KMS-11 (cell line): ENCODE data around the gene TIMD4.
"Not testable (repeated sequence)": the region's sequence is repeated elsewhere in the genome, so short reads cannot be mapped to it uniquely, and the experiment has no call there.

Source experiments
- H2AFZ ChIP-seq: fragments of 200-600 bp; sonication (generic); 2 replicates; pipeline ENCODE4 v1.6.1; 2016; ENCODE audit warnings: antibody characterized with exemption, mixed run types, low read depth
- H3K27ac ChIP-seq: fragments of 200-600 bp; sonication (generic); 2 replicates; pipeline ENCODE4 v1.6.1; 2016; ENCODE audit warnings: mild to moderate bottlenecking, mixed run types
- H3K27me3 ChIP-seq: fragments of 200-600 bp; sonication (generic); 2 replicates; pipeline ENCODE4 v1.6.1; 2017; ENCODE audit warnings: mild to moderate bottlenecking, low read depth, mixed run types, moderate library complexity; ENCODE audit not compliant: insufficient read depth
- H3K36me3 ChIP-seq: fragments of 200-600 bp; sonication (generic); 2 replicates; pipeline ENCODE4 v1.6.1; 2017; ENCODE audit warnings: mild to moderate bottlenecking, mixed run types; ENCODE audit not compliant: insufficient read depth
- H3K4me1 ChIP-seq: fragments of 200-600 bp; sonication (generic); 2 replicates; pipeline ENCODE4 v1.6.1; 2016; ENCODE audit warnings: mild to moderate bottlenecking, low read depth, mixed run types; ENCODE audit not compliant: poor library complexity, severe bottlenecking
- H3K4me2 ChIP-seq: fragments of 200-600 bp; sonication (generic); 2 replicates; pipeline ENCODE4 v1.7.0; 2016; ENCODE audit warnings: mild to moderate bottlenecking, mixed run types
- H3K4me3 ChIP-seq: fragments of 200-600 bp; sonication (generic); IDR thresholded peaks from 2 replicates; pipeline ENCODE4 v1.6.1; 2017; ENCODE audit warnings: low read depth, low read length, mixed read lengths; ENCODE audit not compliant: insufficient read depth
- H3K79me2 ChIP-seq: fragments of 200-600 bp; sonication (generic); 2 replicates; pipeline ENCODE4 v1.6.1; 2016; ENCODE audit warnings: low read depth, mixed run types; ENCODE audit not compliant: insufficient read depth
- H3K9ac ChIP-seq: fragments of 200-600 bp; sonication (generic); 2 replicates; pipeline ENCODE4 v1.6.1; 2016; ENCODE audit warnings: mild to moderate bottlenecking, mixed run types
- H4K20me1 ChIP-seq: fragments of 200-600 bp; sonication (generic); 2 replicates; pipeline ENCODE4 v1.6.1; 2016; ENCODE audit warnings: mild to moderate bottlenecking, mixed run types; ENCODE audit not compliant: insufficient read depth
- CTCF ChIP-seq: fragments of 200-600 bp; sonication (generic); conservative IDR thresholded peaks from 2 replicates; pipeline ENCODE4 v1.6.1; 2017; ENCODE audit warnings: low read depth, mild to moderate bottlenecking, antibody characterized with exemption, low read length, moderate library complexity, mixed read lengths

The TIMD4 gene

GRCh38 chr5:156949424-156949823, 13.6 kb downstream of the TIMD4 start:
- Histone ChIP-seq H3K27me3 (no peaks in the 10 kb centered on the region), H3K4me1 (no peaks in the 10 kb centered on the region), H3K36me3 (no peaks in the 10 kb centered on the region), H3K27ac (no peak overlapping the region), H3K9ac (no peak overlapping the region), H2AFZ (no peak overlapping the region), H3K4me2 (no peak overlapping the region), H3K4me3 (no peak overlapping the region), H4K20me1 (no peaks in the 10 kb centered on the region), H3K79me2 (no peaks in the 10 kb centered on the region)
- no peak for TF ChIP-seq CTCF

- H3K4me2 ChIP-seq: no peak overlapping the region
- no peak overlapping the region for H3K4me3 ChIP-seq
- H3K9ac ChIP-seq: no peak overlapping the region
- TF ChIP-seq CTCF: no peak
- no peak overlapping the region for H3K27ac ChIP-seq
- no peak overlapping the region for H2AFZ ChIP-seq
- H4K20me1 ChIP-seq: no peaks in the 10 kb centered on the region
- no peaks in the 10 kb centered on the region for H3K79me2 ChIP-seq
- H3K4me1 ChIP-seq: no peaks in the 10 kb centered on the region
- no peaks in the 10 kb centered on the region for H3K36me3 ChIP-seq
- H3K27me3 ChIP-seq: no peaks in the 10 kb centered on the region
These were observed 15.1 kb downstream of the TIMD4 start for GRCh38 chr5:156947925-156948324.

GRCh38 chr5:156942064-156942463, 21.0 kb downstream of the TIMD4 start:
- H3K4me1 ChIP-seq: peaks cover 12% of the 10 kb centered on the region
- H3K36me3 ChIP-seq: no peaks in the 10 kb centered on the region
- H3K4me2 ChIP-seq: no peak overlapping the region
- no peak for TF ChIP-seq CTCF
- no peaks in the 10 kb centered on the region for H3K27me3 ChIP-seq
- no peak overlapping the region for H2AFZ ChIP-seq
- no peaks in the 10 kb centered on the region for H4K20me1 ChIP-seq
- no peak overlapping the region for H3K9ac ChIP-seq
- H3K4me3 ChIP-seq: no peak overlapping the region
- no peak overlapping the region for H3K27ac ChIP-seq
- H3K79me2 ChIP-seq: no peaks in the 10 kb centered on the region

GRCh38 chr5:156940462-156940861, 22.6 kb downstream of the TIMD4 start:
- not testable (repeated sequence) for H3K4me3 ChIP-seq, H3K4me2 ChIP-seq, H3K27me3 ChIP-seq, H4K20me1 ChIP-seq, H3K79me2 ChIP-seq, H3K36me3 ChIP-seq, H3K9ac ChIP-seq, H2AFZ ChIP-seq, H3K27ac ChIP-seq
- peaks cover 12% of the 10 kb centered on the region for H3K4me1 ChIP-seq

GRCh38 chr5:156936972-156937371, 26.1 kb downstream of the TIMD4 start:
- no peak overlapping the region for H3K4me3 ChIP-seq
- H4K20me1 ChIP-seq: no peaks in the 10 kb centered on the region
- H3K36me3 ChIP-seq: no peaks in the 10 kb centered on the region
- H3K27ac ChIP-seq: no peak overlapping the region
- TF ChIP-seq CTCF: no peak
- no peak overlapping the region for H2AFZ ChIP-seq
- no peaks in the 10 kb centered on the region for H3K27me3 ChIP-seq
- H3K79me2 ChIP-seq: no peaks in the 10 kb centered on the region
- peaks cover 34% of the 10 kb centered on the region for H3K4me1 ChIP-seq
- no peak overlapping the region for H3K9ac ChIP-seq
- H3K4me2 ChIP-seq: no peak overlapping the region
